WI38 (cell line): ENCODE data around the gene ABLIM1.

Experiments
- H3K4me3 ChIP-seq: 2 replicates; pipeline ENCODE4 v1.5.1; 2011; ENCODE audit warnings: low read depth, mild to moderate bottlenecking, control low read depth, low read length
- CTCF ChIP-seq: IDR thresholded peaks from 2 replicates; pipeline ENCODE4 v1.5.1; 2012; ENCODE audit warnings: low read depth, mild to moderate bottlenecking, control low read depth, low read length

The ABLIM1 gene

DNA sequence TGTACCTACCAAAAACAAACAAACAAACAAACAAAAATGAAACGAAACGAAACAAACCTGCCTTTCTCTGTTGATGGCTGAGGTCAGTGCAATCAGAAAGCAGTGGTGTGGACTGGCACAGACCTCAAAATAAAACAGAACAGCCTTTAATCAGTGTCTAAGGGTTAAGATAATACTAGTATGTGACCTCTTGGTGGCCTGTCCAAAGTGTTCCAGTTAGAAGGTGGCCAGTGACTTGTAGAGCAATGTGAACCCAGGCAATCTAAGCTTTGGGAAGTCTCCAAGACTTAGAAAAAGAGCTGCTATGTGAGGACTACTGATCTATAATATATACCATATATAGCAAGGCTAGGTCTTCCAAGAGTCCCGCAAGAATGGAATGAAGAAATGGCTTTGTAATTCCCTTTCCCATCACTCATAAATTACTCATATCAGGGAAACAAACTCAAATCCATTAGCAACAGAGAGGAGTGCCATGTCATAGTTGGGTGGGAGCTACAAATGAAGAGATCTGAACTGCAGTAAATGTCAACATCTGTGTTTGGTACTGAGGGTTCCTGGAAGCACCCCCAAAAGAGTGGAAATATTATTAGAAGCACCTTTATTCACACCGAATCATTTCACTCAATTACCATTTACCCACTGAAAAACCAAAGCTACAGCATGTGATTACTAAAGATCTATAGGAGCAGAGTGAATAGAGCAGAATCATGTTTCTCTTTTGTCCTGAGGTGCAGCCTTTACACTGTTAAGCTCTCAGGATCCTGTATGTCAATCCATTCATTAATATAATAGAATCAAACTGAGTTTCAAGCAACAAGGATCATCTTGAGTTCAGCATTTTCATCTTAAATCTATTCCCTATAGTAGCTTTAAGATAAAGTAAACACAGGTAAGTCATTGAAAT lies 28.0 kb downstream of the ABLIM1 start:
- no peak for TF ChIP-seq CTCF
- H3K4me3 ChIP-seq, result no peak overlapping the region

DNA sequence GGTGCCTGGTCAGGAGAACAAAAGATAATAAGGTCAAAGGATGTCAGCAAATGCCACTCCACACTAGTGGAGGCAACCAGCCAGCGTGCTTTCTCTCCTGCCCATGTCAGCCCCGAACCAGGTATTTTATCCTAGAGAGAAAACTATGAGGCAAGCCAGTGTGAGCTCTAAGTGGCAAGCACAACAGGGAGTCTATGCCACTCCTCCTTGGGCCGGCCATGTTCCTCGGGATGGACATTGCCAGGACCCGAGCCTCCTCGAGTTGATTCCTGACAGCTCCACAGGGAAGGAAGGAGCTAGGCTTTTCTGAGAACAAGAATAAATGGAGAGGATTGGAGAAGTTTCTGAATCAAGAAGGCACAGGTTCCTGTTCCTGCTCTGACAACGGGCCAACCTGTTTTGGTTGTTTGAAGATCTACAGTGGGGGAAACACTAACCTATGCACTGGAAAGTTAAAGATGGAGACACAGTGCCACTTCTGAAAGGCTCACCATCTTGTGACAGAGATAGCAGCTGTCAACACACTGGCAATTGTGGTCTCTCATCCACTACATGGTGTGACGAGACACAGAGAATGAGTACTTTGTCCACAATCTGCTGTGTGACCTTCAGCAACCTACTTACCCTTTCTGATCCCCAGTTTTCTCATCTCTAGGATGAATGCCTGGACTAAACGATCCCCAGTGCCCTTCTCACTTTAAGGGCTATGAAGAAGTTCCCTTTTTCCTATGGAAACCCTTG lies 28.8 kb downstream of the ABLIM1 start:
- H3K4me3 ChIP-seq, result no peak overlapping the region
- no peak for TF ChIP-seq CTCF

DNA sequence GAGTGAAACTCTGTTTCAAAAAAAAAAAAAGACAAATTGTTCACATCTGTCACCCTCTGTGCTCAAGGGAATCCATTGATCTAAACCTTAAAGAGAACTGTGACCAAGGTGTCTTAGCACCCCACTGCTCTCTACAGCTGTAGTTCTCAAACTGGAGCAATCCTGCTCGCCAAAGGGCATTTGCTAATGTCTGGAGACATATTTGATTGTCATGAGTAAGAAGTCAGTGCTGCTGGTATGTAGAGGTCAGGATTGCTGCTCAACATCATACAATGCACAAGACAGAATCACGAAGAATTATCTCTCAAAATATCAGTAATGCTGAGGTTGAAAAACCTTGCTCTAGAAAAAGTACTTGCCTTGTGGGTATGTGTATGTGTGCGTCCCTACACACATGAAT lies 30.0 kb downstream of the ABLIM1 start:
- TF ChIP-seq CTCF, result no peak
- no peak overlapping the region for H3K4me3 ChIP-seq

DNA sequence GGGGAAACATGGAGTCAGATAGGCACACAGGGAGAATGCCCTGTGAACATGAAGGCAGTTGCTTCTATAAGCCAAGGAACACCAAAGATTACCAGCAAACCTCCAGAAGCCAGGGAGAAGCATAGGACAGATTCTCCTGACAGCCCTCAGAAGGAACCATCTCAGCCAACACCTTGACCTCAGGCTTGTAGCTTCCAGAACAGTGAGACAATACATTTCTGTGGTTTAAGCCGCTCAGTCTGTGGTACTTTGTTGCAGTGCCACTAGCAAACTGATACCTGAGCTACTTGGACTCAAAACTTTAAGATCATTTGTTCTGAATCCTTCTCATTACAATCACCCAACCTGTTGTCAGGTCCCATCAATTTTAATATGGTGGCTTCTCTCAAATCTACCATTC lies 31.2 kb downstream of the ABLIM1 start:
- no peak for TF ChIP-seq CTCF
- no peak overlapping the region for H3K4me3 ChIP-seq

GRCh38 chr10:114624951-114625780 lies 32.9 kb downstream of the ABLIM1 start:
- TF ChIP-seq CTCF, result no peak
- H3K4me3 ChIP-seq, result no peak overlapping the region

DNA sequence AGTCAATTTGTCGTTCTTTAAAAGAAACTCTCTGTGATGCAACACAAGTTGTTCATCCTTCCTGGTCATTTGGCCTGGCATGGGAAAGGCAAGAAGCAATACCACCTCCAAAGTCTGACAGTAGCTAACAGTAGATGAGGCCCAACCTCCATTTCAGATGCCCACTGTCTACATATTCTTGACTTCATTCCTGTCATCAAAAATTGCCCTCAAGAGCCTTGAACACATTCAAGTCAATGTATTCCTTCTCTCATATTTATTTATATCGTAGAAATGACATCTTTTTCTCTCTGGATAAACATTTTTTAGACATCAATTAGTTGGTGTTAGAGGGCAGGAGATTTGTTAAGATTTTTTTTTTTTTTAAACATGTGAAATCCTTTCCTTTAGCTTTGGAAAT lies 33.7 kb downstream of the ABLIM1 start:
- H3K4me3 ChIP-seq, result no peak overlapping the region
- TF ChIP-seq CTCF, result no peak
